A549 (cell line): ENCODE measurements around the gene ZPR1.

Experiments
- CTCF ChIP-seq: fragments of >200 bp; sonication (Bioruptor Twin); formaldehyde crosslinking; IDR thresholded peaks from 3 replicates; pipeline ENCODE4 v1.5.1; 2016
- MAX ChIP-seq: IDR thresholded peaks from 2 replicates; pipeline ENCODE4 v1.6.1; 2012
- TF ChIP-seq, protein P1 (sequence below): fragments of 200-600 bp; sonication (generic); IDR thresholded peaks from 2 replicates; pipeline ENCODE4 v1.6.1; 2016; ENCODE audit warnings: antibody characterized with exemption, mild to moderate bottlenecking, moderate library complexity

DNA sequence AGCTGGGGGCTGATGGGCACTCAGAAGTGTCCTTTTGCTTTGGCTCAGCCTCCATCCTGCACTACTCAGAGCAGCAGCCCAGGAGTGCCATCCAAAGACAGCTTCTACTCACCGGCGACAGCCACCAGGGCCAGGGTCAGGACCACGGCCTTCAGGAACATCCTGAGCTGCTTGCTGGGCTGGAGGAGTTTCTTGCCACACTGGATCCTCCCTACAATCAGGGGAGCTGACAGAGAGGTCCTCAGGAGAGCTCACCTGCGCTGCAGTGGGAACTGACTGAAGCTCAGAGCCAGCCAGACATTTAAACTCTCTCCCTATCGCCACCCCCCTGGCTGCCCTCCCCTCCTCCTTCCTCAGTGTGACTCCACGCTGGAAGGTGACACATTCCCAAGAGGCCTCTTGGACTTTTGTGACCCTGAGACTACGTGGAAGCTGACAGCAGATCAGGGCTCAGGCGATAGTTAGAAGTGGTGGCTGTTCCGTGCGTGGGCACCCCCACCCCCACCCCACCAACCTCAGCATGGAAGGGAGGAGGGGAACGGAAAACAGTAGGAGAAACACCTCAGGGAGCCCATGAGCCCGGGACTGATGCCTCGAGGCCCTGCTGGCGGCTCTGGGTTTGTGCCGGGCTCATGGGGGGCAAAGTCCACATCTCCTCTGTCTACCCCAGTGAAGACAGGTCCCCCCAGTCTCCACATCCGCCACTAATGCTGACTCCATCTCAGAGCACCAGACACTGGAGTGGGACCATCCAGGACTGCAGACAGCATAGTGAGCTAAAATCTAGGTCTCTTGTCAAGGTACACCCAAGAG is 35.4 kb upstream of the ZPR1 start, which contains the start of gene APOA4:
- TF ChIP-seq MAX (no peak), CTCF (no peak)
- TF ChIP-seq, protein P1, sequence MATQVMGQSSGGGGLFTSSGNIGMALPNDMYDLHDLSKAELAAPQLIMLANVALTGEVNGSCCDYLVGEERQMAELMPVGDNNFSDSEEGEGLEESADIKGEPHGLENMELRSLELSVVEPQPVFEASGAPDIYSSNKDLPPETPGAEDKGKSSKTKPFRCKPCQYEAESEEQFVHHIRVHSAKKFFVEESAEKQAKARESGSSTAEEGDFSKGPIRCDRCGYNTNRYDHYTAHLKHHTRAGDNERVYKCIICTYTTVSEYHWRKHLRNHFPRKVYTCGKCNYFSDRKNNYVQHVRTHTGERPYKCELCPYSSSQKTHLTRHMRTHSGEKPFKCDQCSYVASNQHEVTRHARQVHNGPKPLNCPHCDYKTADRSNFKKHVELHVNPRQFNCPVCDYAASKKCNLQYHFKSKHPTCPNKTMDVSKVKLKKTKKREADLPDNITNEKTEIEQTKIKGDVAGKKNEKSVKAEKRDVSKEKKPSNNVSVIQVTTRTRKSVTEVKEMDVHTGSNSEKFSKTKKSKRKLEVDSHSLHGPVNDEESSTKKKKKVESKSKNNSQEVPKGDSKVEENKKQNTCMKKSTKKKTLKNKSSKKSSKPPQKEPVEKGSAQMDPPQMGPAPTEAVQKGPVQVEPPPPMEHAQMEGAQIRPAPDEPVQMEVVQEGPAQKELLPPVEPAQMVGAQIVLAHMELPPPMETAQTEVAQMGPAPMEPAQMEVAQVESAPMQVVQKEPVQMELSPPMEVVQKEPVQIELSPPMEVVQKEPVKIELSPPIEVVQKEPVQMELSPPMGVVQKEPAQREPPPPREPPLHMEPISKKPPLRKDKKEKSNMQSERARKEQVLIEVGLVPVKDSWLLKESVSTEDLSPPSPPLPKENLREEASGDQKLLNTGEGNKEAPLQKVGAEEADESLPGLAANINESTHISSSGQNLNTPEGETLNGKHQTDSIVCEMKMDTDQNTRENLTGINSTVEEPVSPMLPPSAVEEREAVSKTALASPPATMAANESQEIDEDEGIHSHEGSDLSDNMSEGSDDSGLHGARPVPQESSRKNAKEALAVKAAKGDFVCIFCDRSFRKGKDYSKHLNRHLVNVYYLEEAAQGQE = no peak
